Adrenal gland (tissue), 12 donors: ENCODE results near the gene ARL2. TPM values are rescaled to one million over a fixed set of nuclear protein-coding genes. Genes with fewer than 3 reads are reported as not detected.

ENCODE experiments used
- DNase-seq, 7 donors: peaks; one replicate each; pipeline ENCODE4 v3.0.0-alpha.2; 2019 to 2020
- H3K27ac ChIP-seq, 5 donors: fragments of 200-600 bp; sonication (generic) in 4 of 5; 1 replicate in 3 of 5; 2 replicates in 2 of 5; pipeline versions ENCODE4 v1.5.1 to v1.8.0; 2016 to 2020; ENCODE audit warnings: mild to moderate bottlenecking in 1 of 5
- H3K27me3 ChIP-seq: fragments of 200-600 bp; 2 replicates; pipeline ENCODE4 v1.8.0; 2021
- H3K36me3 ChIP-seq, 2 donors: fragments of 200-600 bp; replicated peaks in 1 of 2; 1 replicate in 1 of 2; 2 replicates in 1 of 2; pipeline versions ENCODE4 v1.5.1 to v1.8.0; 2018 to 2022
- H3K4me1 ChIP-seq, 2 donors: fragments of 200-600 bp; replicated peaks in 1 of 2; 1 replicate in 1 of 2; 2 replicates in 1 of 2; pipeline versions ENCODE4 v1.5.1 to v1.8.0; 2018 to 2021
- H3K4me3 ChIP-seq, 4 donors: fragments of 200-600 bp; sonication (generic) in 3 of 4; one replicate each; pipeline ENCODE4 v1.5.1; 2016 to 2018
- H3K9me3 ChIP-seq, 3 donors: fragments of 200-600 bp; sonication (generic) in 1 of 3; replicated peaks in 1 of 3; 1 replicate in 2 of 3; 2 replicates in 1 of 3; pipeline versions ENCODE4 v1.5.1 to v1.8.0; 2016 to 2021
- POLR2A ChIP-seq, 2 donors: fragments of 450-650 bp; IDR thresholded peaks; one replicate each; pipeline ENCODE4 v1.6.1; 2017; ENCODE audit warnings: antibody characterized with exemption in 2 of 2, mild to moderate bottlenecking in 2 of 2, moderate library complexity in 1 of 2
- WGBS, 4 donors: extraction: QIAGEN DNeasy Blood & Tissue Kit in 2 of 4; methylation state at CpG; one replicate each; pipeline versions ENCODE4 v1.1.5 to v1.1.7; 2013 to 2017; 5-methylcytosine and 5-hydroxymethylcytosine counted together
- intact Hi-C, 2 donors: fragments of 100-400 bp; cut with DNase I; formaldehyde crosslinking; loops; one replicate each; pipeline versions ENCODE4 v1.14.1 to v1.15.0; 2022 to 2023
- polyA plus RNA-seq, 3 donors: library from polyadenylated mRNA; stranded (reverse); fragments of 200-250 nt in 2 of 3; fragments of 350-450 nt in 1 of 3; fragmentation: Illumina TruSeq in 1 of 3; extraction: RNeasy Lipid Tissue Mini Kit (QIAGEN cat#74804) in 1 of 3; gene quantifications; one replicate each; pipeline ENCODE4 v1.2.3, GENCODE V29; 2013 to 2014
- total RNA-seq, 9 donors: library from RNA; depleted of rRNA in 4 of 9; stranded (reverse); fragments of >200 nt in 4 of 9; fragments of 120-200 nt in 1 of 9; fragmentation: NEBNext Ultra II Directional in 1 of 9; extraction: Animal tissue kit (Norgen Biotek cat#: 25700) in 1 of 9; gene quantifications; one replicate each; pipeline versions ENCODE4 v1.1.0 to v1.2.4, GENCODE V29; 2013 to 2023
- TF ChIP-seq, protein P1 (sequence below), 6 experiments: fragments of 450-650 bp in 4 of 6; fragments of 200-600 bp in 2 of 6; sonication (generic) in 1 of 6; IDR thresholded peaks; 1 replicate in 5 of 6; 2 replicates in 1 of 6; pipeline versions ENCODE4 v1.5.1 to v1.8.0; 2016 to 2021; ENCODE audit warnings: antibody characterized with exemption in 6 of 6, mild to moderate bottlenecking in 2 of 6, moderate library complexity in 1 of 6
- donor health status: healthy with polysubstance abuse.
- donor health status: Bipolar disorder and iron deficiency.
- donor health status: DM: yes; HTN: yes; CAD: no.
- donor health status: DM: no; HTN: no; CAD: no.
- donor health status: DM: no; HTN: no; CAD: no.
- donor health status: DM: yes; HTN: yes; CAD: no.

Gene ARL2
- total and polyA plus RNA-seq, 12 donors = 66.5 to 231 (median 112) TPM

DNA sequence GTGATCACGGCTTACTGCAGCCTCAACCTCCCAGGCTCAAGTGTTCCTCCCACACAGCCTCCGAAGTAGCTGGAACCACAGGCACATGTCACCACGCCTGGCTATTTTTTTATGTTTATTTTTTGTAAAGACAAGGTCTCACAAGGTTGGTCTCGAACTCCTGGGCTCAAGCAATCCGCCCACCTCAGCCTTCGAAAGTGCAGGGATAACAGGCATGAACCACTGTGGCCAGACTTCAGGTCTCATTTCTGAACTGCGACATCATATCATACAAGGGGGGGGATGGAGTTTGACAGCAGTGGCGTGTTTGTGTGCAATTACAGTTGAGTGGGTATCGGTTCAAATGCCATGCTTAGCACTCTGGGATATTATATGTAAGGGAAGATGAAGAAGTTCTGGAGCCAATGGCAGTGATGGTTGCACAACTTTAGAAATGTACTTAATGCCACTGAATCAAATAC, 37.5 kb downstream of the ARL2 start:
- WGBS, 4 donors = 77 to 84% (median 80%) methylated on average over 9 of the region's 9 CpGs
- no peak for TF ChIP-seq POLR2A (IDR thresholded peaks at IDR 0.05)
- TF ChIP-seq, protein P1, sequence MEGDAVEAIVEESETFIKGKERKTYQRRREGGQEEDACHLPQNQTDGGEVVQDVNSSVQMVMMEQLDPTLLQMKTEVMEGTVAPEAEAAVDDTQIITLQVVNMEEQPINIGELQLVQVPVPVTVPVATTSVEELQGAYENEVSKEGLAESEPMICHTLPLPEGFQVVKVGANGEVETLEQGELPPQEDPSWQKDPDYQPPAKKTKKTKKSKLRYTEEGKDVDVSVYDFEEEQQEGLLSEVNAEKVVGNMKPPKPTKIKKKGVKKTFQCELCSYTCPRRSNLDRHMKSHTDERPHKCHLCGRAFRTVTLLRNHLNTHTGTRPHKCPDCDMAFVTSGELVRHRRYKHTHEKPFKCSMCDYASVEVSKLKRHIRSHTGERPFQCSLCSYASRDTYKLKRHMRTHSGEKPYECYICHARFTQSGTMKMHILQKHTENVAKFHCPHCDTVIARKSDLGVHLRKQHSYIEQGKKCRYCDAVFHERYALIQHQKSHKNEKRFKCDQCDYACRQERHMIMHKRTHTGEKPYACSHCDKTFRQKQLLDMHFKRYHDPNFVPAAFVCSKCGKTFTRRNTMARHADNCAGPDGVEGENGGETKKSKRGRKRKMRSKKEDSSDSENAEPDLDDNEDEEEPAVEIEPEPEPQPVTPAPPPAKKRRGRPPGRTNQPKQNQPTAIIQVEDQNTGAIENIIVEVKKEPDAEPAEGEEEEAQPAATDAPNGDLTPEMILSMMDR (IDR thresholded peaks at IDR 0.05) = no peak
- no peaks in the 10 kb centered on the region for H3K9me3 ChIP-seq
- no peaks in the 10 kb centered on the region for H3K27me3 ChIP-seq
- no peaks in the 10 kb centered on the region for H3K4me1 ChIP-seq
- no peaks in the 10 kb centered on the region for H3K36me3 ChIP-seq
- H3K4me3 ChIP-seq = no peak overlapping the region
- no peak overlapping the region for H3K27ac ChIP-seq
- intact Hi-C loops = no loop called here
- DNase-seq = no peak

DNA sequence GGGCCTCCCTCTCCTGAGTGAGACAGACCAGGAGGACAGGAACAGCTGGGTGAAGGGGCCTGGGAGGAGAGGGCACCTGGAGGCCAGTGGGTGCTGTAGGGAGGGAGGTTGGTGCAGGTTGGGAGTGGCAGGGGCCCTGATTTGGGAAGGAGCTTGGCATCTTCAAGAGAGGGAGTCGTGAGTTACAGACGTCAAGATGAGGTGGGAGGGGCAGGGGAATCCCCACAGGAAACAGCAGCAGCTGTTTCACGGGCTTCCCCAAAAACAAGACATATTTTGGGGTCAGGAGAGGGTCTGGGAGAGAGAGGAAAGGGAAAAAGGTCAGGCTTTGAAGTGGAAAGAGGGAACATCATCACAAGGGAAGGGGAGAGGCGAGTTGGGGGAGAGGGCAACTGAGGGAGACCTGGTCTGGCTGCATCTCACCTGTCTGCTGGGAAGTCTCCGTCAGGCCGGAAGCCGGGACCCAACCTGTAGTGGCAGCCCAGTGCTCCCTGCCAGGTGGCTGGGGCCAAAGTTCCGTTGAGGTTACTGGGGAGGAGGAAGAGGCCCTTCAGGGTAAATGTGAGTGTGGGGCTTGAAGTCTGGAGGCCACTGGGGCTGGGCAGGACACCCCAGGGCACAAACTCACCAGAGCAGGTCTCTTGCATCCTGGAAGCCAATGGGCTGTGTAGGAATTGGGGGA, 40.0 kb downstream of the ARL2 start:
- H3K36me3 ChIP-seq = no peaks in the 10 kb centered on the region
- WGBS, 4 donors = 53 to 68% (median 65%) methylated on average over 8 of the region's 8 CpGs
- TF ChIP-seq, protein P1 (IDR thresholded peaks at IDR 0.05) = no peak
- TF ChIP-seq POLR2A (IDR thresholded peaks at IDR 0.05) = no peak
- no peaks in the 10 kb centered on the region for H3K4me1 ChIP-seq
- H3K9me3 ChIP-seq = no peaks in the 10 kb centered on the region
- H3K27me3 ChIP-seq = no peaks in the 10 kb centered on the region
- H3K4me3 ChIP-seq = no peak overlapping the region
- no peak for DNase-seq
- intact Hi-C loops = no loop called here
- H3K27ac ChIP-seq = no peak overlapping the region

DNA sequence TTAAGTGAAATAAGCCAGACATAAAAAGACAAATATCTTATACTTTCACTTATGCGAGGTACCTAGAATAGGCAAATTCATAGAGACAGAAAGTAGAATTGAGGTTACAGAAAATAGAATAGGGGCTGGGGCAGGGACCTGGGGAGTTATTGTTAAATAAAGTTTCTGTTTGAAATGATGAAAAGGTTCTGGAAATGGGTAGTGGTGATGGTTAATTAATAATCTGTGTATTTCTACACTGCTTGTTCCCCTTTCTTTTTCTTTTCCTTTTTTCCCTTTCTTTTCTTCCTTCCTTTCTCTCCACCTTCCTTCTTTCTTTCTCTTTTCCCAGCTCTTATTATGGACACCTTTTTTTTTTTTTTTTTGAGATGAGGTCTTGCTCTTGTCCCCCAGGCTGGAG, 41.6 kb downstream of the ARL2 start:
- WGBS, 4 donors = 86 to 95% (median 89%) methylated on average over 1 of the region's 1 CpG
- DNase-seq = no peak
- no peak for TF ChIP-seq POLR2A (IDR thresholded peaks at IDR 0.05)
- TF ChIP-seq, protein P1 (IDR thresholded peaks at IDR 0.05) = no peak

DNA sequence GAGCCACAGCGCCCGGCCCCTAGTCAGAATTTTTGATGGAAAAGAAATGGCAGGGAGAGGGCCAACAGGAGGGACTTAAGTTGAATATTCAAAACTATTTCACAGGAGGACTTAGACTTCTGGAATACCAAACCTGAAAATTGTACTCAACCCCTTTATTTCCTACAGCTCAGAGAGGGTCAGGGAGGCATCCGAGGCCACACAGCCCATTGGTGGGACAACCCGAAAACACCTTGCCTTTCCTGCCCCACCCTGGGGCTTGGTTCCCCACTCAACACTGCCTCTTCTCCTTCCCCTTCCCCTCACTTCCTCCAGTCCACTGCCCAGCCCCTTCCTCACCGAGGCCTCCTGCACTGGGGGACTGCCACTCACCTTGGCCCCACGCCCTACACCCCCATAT, 43.0 kb downstream of the ARL2 start:
- H3K4me1 ChIP-seq = no peaks in the 10 kb centered on the region
- H3K27ac ChIP-seq = no peak overlapping the region
- H3K27me3 ChIP-seq = no peaks in the 10 kb centered on the region
- no peak for TF ChIP-seq POLR2A (IDR thresholded peaks at IDR 0.05)
- TF ChIP-seq, protein P1 (IDR thresholded peaks at IDR 0.05) = no peak
- H3K4me3 ChIP-seq = no peak overlapping the region
- no peak for DNase-seq
- no peaks in the 10 kb centered on the region for H3K36me3 ChIP-seq
- H3K9me3 ChIP-seq = no peaks in the 10 kb centered on the region
- WGBS, 4 donors = 86 to 91% (median 89%) methylated on average over 6 of the region's 6 CpGs
- intact Hi-C loops = no loop called here

More for the DNA sequence above, 41.6 kb downstream of the ARL2 start:
- no peaks in the 10 kb centered on the region for H3K9me3 ChIP-seq
- H3K36me3 ChIP-seq = no peaks in the 10 kb centered on the region
- no peak overlapping the region for H3K27ac ChIP-seq
- H3K27me3 ChIP-seq = no peaks in the 10 kb centered on the region
- intact Hi-C loops = no loop called here
- no peaks in the 10 kb centered on the region for H3K4me1 ChIP-seq
- no peak overlapping the region for H3K4me3 ChIP-seq
